HG03442 (cell line): Measurements from ENCODE around the gene TLX3.
"Not testable (repeated sequence)": the region's sequence is repeated elsewhere in the genome, so short reads cannot be mapped to it uniquely, and the experiment has no call there.

Experiments used
- ATAC-seq: cut with Tn5 transposase; IDR thresholded peaks from one replicate; pipeline ENCODE4 v1.9.1; 2021; ENCODE audit warnings: mild to moderate bottlenecking, moderate library complexity; ENCODE audit not compliant: unreplicated experiment

TLX3 gene

GRCh38 chr5:171322527-171322926 is 13.5 kb downstream of the TLX3 start:
- no peak for ATAC-seq

GRCh38 chr5:171323007-171323406 is 14.0 kb downstream of the TLX3 start:
- ATAC-seq, result no peak

GRCh38 chr5:171323806-171324632 is 15.0 kb downstream of the TLX3 start:
- no peak for ATAC-seq

- no peak for ATAC-seq
Observed at GRCh38 chr5:171330021-171330420, 21.0 kb downstream of the TLX3 start.

- ATAC-seq, result no peak
Observed at GRCh38 chr5:171335616-171336015, 26.6 kb downstream of the TLX3 start.

- no peak for ATAC-seq
Observed at GRCh38 chr5:171336521-171337209, 27.6 kb downstream of the TLX3 start.

GRCh38 chr5:171337210-171337569 is 28.1 kb downstream of the TLX3 start:
- ATAC-seq, result no peak

GRCh38 chr5:171340042-171340441 is 31.0 kb downstream of the TLX3 start:
- ATAC-seq, result no peak

- ATAC-seq, result no peak
Observed at GRCh38 chr5:171340491-171340890, 31.4 kb downstream of the TLX3 start.

- no peak for ATAC-seq
Observed at GRCh38 chr5:171342362-171343111, 33.5 kb downstream of the TLX3 start.

GRCh38 chr5:171344936-171345608 is 36.0 kb downstream of the TLX3 start:
- ATAC-seq, result no peak

GRCh38 chr5:171351536-171352073 is 42.6 kb downstream of the TLX3 start:
- ATAC-seq, result no peak

GRCh38 chr5:171355302-171355724 is 46.3 kb downstream of the TLX3 start:
- peak; percentile 95 for ATAC-seq

GRCh38 chr5:171357843-171358242 is 48.8 kb downstream of the TLX3 start:
- ATAC-seq, result no peak

GRCh38 chr5:171361151-171361550 is 52.1 kb downstream of the TLX3 start:
- not testable (repeated sequence) for ATAC-seq
